SJCRH30 (cell line): ENCODE measurements around the gene SPRED2. TPM values are rescaled to one million over a fixed set of nuclear protein-coding genes. Genes with fewer than 3 reads are reported as not detected.

ENCODE experiments used
- DNase-seq, 2 experiments: peaks; one replicate each; pipeline ENCODE4 v3.0.0-alpha.2; 2015 to 2020
- H3K27ac ChIP-seq: fragments of 250-450 bp; sonication (Bioruptor Pico); 2 replicates; pipeline ENCODE4 v1.5.1; 2020; ENCODE audit warnings: mild to moderate bottlenecking, moderate library complexity
- H3K27me3 ChIP-seq: fragments of 250-450 bp; sonication (Bioruptor Pico); 2 replicates; pipeline ENCODE4 v1.5.1; 2020; ENCODE audit warnings: mild to moderate bottlenecking, moderate library complexity
- H3K36me3 ChIP-seq: fragments of 250-450 bp; sonication (Bioruptor Pico); 2 replicates; pipeline ENCODE4 v1.5.1; 2020; ENCODE audit warnings: mild to moderate bottlenecking, moderate library complexity
- H3K4me1 ChIP-seq: fragments of 250-450 bp; sonication (Bioruptor Pico); 2 replicates; pipeline ENCODE4 v1.5.1; 2020; ENCODE audit warnings: mild to moderate bottlenecking, moderate library complexity
- H3K4me3 ChIP-seq: fragments of 250-450 bp; sonication (Bioruptor Pico); 2 replicates; pipeline ENCODE4 v1.5.1; 2020; ENCODE audit warnings: mild to moderate bottlenecking, moderate library complexity
- H3K9me3 ChIP-seq: fragments of 250-450 bp; sonication (Bioruptor Pico); replicated peaks from 2 replicates; pipeline ENCODE4 v1.5.1; 2020; ENCODE audit warnings: mild to moderate bottlenecking, moderate library complexity
- total RNA-seq: library from RNA; depleted of rRNA; stranded (reverse); fragments of >200 nt; shearing (Covaris generic); gene quantifications from 2 replicates; pipeline ENCODE4 v1.2.3, GENCODE V29; 2014

The SPRED2 gene
- total RNA-seq, 1 experiment from 2014 or later = 20.8 TPM

DNA sequence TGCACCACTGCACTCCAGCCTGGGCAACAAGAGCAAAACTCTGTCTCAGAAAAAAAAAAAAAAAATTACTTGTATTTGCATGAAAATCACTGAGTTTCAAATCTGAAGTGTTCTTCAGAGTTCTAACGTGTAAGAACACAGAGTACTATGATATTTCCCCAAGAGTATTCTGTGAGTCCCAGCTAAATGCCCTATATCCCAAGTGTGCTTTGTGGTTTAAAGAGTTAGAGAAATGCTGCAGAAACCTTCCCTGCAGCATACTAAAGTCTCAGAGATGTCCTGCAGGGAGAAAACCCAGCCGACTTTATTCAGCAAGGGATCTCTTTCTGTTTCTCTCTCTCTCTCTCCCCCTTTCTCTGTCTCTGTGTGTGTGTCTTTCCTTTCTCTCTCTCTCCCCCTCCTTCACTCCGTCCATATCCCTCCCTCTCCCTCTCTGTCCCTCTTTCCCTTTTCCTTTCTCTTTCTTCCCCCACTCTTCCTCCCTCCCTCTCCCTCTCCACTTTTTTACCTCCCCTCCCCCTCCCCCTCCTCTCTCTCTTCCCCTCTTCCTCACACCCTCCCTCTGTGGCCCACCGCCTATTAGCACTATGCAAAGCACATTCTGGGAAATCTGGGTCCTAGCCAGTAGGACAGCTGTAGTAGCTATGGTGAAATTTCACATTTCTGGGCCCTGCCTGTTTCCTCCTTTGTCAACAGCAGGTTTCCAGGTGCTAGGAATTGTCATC lies 150.6 kb downstream of the SPRED2 start:
- Histone ChIP-seq H3K27me3 (no peaks in the 10 kb centered on the region), H3K36me3 (no peaks in the 10 kb centered on the region), H3K27ac (no peak overlapping the region), H3K9me3 (no peaks in the 10 kb centered on the region), H3K4me1 (peaks cover 20% of the 10 kb centered on the region), H3K4me3 (no peak overlapping the region)
- DNase-seq = peak in 1 of 2 experiments; percentile 60

DNA sequence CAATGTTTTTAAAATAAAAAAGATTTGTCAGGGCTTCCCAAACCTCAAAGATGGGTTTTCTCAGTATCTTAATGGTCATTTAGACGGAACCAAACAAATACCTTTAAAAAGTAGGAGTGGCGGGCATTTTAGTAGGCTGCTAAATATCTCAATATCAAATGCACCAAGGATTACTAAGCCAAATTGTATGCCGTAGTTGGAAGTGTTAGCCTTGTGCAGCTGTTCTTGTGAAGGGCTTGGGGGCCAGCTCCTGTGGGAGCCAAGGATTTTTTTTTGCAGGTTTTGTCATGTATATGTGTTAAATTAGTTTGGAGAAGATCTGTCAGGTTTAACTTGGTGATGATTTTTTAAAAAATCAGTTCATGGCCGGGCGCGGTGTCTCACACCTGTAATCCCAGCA lies 152.6 kb downstream of the SPRED2 start:
- peak in 1 of 2 experiments; percentile 56 for DNase-seq
- peaks cover 20% of the 10 kb centered on the region for H3K4me1 ChIP-seq
- H3K4me3 ChIP-seq = peak overlapping the region; percentile 5; the same call in 1 of the 2 replicates
- H3K27me3 ChIP-seq = no peaks in the 10 kb centered on the region
- no peaks in the 10 kb centered on the region for H3K36me3 ChIP-seq
- H3K27ac ChIP-seq = no peak overlapping the region
- no peaks in the 10 kb centered on the region for H3K9me3 ChIP-seq

DNA sequence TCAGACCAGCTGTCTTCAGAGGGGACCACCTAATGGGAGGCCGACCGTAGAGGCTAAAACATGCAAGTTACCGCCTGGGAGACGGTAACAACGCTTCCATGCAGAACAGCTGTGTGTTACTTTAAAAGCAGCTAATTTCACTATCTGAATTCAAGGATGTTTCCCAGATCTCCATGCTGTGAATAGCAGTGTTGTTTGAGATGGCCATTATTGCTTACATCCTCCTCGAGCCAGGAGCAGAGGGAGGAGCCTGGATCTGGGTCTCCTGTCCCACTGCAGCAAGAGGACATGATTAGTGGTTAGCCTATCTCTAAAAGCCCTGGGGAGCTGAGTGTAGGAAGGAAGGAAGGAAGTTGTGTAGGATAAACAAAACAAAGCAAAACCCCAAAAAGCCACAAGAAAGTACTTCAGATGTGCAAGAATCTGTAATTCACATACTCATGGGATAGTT lies 153.8 kb downstream of the SPRED2 start:
- peak; percentile 62 to 83 for DNase-seq
- H3K27ac ChIP-seq = no peak overlapping the region
- H3K36me3 ChIP-seq = peaks cover under 1% of the 10 kb centered on the region; the same call in 1 of the 2 replicates
- peak overlapping the region; percentile 5; the same call in 1 of the 2 replicates for H3K4me3 ChIP-seq
- no peaks in the 10 kb centered on the region for H3K9me3 ChIP-seq
- peaks cover 20% of the 10 kb centered on the region for H3K4me1 ChIP-seq
- no peaks in the 10 kb centered on the region for H3K27me3 ChIP-seq

DNA sequence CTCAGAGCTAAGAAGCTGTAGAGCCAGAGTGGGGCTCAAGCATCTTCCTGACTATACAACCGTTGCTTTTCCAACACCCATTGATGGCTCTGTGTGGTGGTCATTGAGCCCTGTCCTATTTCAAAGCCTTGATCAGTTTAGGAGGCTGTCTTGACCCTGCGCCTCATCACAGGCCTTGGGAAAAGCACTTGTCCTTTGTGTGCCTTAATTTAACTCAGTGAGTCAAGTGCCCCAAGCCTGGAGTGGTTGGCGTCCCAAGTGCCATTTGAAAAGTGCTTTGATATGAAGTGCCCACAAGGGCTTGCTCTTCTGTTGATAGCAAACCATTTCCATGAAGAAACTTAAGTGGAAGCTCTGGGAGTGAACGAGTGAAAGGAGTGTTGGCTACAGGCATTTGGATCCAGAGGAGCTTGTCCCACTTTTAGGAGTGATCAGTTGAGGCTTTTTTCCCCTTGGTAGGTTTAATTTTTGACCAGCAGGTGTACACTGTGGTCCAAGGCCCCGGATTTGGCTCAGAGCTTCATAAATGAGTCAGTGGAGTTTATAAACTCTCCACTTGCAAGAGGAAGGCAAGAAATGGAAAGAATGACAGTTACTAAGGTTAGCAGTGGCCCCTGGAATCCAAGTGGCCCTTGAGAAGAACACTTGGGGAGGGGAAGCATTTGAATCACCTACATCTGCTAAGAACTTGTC lies 154.5 kb downstream of the SPRED2 start:
- H3K27me3 ChIP-seq = no peaks in the 10 kb centered on the region
- no peak for DNase-seq
- no peak overlapping the region for H3K27ac ChIP-seq
- peaks cover 20% of the 10 kb centered on the region for H3K4me1 ChIP-seq
- peaks cover 6% of the 10 kb centered on the region for H3K36me3 ChIP-seq
- no peak overlapping the region for H3K4me3 ChIP-seq
- no peaks in the 10 kb centered on the region for H3K9me3 ChIP-seq

DNA sequence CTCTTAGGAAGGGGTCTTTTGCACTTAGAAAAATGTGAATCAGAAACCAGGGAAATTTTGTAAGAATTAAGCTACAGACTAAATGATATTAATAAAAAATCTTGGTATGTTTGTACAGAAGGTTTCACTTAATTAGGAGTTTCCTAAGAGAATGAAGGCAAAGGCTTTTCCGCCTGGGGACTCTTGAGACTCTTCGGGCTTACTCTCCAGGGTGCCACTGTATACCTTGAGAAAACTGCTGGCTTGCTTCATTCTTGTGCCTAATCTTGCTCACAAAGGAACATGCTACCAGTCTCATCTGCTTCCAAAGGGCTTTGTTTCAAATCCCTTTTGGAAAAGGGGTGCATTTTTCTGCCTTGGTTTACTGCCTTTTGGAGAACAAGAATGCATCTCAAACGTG lies 155.3 kb downstream of the SPRED2 start:
- Histone ChIP-seq H3K36me3 (peaks cover 14% of the 10 kb centered on the region), H3K4me1 (peaks cover 20% of the 10 kb centered on the region), H3K27ac (no peak overlapping the region), H3K4me3 (no peak overlapping the region), H3K9me3 (no peaks in the 10 kb centered on the region), H3K27me3 (no peaks in the 10 kb centered on the region)
- no peak for DNase-seq

DNA sequence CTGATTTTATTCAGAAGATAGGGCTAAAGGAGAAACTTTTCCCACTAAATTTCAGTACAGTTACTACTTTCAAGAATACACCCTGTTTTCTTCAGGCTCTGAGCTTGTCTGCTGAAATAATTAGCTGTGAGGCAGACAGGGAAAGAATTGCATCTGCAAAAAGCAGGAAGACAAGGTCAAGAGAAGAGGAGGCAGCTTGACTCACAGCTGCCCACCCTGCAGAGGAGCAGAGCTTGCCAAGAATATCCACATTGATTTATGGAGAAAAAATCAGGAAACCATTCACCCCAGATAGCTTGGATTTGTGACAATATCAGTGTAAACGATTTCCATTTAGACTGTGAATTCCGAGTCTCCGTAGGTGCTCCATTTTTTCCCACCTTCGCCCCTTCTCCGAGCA lies 155.8 kb downstream of the SPRED2 start:
- H3K9me3 ChIP-seq = no peaks in the 10 kb centered on the region
- H3K4me3 ChIP-seq = no peak overlapping the region
- DNase-seq = no peak
- no peaks in the 10 kb centered on the region for H3K27me3 ChIP-seq
- peaks cover 20% of the 10 kb centered on the region for H3K4me1 ChIP-seq
- no peak overlapping the region for H3K27ac ChIP-seq
- H3K36me3 ChIP-seq = peaks cover 20% of the 10 kb centered on the region

DNA sequence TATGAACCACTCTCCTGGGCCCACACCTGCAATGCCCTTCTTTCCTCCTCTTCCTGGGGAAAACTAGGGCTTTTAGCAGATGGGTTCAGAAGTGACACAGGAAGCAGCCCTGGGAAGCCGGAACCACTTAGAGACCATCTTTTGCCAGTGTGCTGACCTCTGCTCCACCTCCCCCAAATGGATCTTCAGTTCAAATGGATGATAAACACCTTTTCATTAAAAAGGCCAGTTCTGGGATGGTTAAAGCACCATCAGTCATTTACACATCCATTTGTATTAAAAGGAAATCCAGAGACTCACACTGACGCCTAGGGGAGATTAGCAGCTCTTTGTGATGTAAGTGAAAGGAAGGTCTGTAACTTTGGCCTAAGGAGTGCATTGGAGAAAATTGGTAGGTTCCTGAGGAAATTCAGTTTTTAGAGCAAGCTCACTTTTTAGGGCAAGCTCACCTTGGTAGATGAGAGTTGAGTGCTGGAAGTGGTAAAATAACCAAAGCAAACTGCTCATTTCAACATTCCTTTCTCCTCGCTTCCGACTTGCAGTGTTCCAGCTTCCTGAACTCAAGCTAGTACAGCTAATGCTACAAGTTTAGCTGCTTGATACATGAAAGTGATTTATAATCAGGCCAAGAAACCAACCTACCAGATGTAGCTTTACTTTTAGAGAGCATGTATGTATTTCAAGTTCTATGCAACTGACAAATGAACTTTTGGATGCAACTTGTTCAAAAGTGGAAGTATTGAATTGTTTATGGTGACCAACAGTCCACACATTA lies 157.1 kb downstream of the SPRED2 start:
- DNase-seq = no peak
- no peaks in the 10 kb centered on the region for H3K27me3 ChIP-seq
- no peak overlapping the region for H3K27ac ChIP-seq
- peaks cover 25% of the 10 kb centered on the region for H3K36me3 ChIP-seq
- no peaks in the 10 kb centered on the region for H3K9me3 ChIP-seq
- peaks cover 20% of the 10 kb centered on the region for H3K4me1 ChIP-seq
- H3K4me3 ChIP-seq = no peak overlapping the region

DNA sequence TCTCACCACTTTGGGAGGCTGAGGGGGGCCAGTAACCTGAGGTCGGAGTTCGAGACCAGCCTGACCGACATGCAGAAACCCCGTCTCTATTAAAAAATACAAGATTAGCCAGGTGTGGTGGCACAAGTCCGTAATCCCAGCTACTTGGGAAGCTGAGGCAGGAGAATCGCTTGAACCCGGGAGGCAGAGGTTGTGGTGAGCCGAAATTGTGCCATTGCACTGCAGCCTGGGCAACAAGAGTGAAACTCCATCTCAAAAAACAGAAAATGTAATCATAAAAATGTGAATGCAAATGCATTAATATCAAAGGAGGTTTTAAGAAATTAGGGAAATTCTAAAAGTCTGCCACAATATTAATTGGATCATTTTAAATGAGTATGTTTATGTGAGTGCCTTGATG lies 159.1 kb downstream of the SPRED2 start:
- Histone ChIP-seq H3K4me1 (peaks cover 5% of the 10 kb centered on the region; the same call in 1 of the 2 replicates), H3K9me3 (no peaks in the 10 kb centered on the region), H3K36me3 (peaks cover 26% of the 10 kb centered on the region), H3K27ac (no peak overlapping the region), H3K4me3 (no peak overlapping the region), H3K27me3 (no peaks in the 10 kb centered on the region)
- DNase-seq = no peak

DNA sequence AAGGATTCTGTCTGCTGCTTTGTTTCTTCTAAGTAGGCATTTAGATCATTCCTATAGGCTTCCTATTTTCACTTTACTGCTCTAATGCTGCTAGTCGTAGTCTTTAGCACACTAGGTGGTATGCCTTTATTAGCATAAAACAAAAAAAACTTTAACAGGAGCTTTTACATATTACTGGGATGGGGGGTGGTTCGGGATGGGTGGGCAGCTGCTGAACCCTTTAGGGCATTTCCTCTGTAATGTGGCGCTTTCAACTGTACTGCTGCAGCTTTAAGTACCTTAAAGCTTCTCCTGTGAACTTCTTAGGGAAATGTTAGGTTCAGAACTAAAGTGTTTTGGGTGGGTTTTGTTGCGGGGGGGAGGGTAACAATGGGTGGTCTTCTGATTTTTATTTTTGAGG lies 163.4 kb downstream of the SPRED2 start:
- no peak for DNase-seq
- Histone ChIP-seq H3K9me3 (no peaks in the 10 kb centered on the region), H3K4me3 (no peak overlapping the region), H3K4me1 (no peaks in the 10 kb centered on the region), H3K36me3 (peaks cover 59% of the 10 kb centered on the region), H3K27ac (no peak overlapping the region), H3K27me3 (no peaks in the 10 kb centered on the region)

DNA sequence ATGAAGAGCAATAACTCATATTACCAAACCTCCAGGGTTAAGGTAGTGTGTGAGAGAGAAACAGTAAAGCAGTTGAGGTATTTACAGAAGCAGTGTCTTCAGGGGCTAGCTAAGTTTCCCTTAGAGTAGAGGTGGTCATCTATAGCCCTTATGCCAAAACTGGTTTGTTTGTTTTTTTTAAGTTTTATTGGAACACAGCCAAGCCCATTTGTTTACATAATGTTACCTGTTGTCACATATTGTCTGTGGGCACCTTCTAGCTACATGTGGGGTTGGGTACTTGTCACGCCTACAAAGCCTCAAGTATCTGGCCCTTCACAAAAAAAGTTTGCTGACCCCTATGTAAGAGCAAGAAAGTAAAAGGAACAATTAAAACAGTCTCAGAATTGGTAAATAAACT lies 165.4 kb downstream of the SPRED2 start:
- no peaks in the 10 kb centered on the region for H3K27me3 ChIP-seq
- no peaks in the 10 kb centered on the region for H3K9me3 ChIP-seq
- H3K27ac ChIP-seq = no peak overlapping the region
- H3K4me1 ChIP-seq = no peaks in the 10 kb centered on the region
- no peak for DNase-seq
- H3K4me3 ChIP-seq = no peak overlapping the region
- peaks cover 45% of the 10 kb centered on the region for H3K36me3 ChIP-seq

DNA sequence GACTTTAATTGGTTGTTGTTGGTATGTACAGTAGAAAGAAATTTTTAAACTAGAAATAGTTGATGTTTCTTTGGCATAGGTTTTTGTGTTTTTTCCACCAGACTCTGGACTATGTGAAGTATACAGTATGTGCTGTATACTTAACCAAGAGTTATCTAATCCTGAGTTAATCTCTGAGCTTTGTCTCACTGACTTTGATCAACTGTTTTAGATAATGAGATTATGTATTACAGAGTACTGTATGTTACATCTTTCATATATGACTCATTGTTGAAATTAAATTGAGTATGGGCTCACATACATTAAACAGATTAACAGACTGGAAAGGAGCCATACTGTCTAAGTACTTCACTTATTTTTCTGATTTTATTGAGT lies 166.7 kb downstream of the SPRED2 start:
- Histone ChIP-seq H3K9me3 (no peaks in the 10 kb centered on the region), H3K27ac (no peak overlapping the region), H3K36me3 (peaks cover 40% of the 10 kb centered on the region)

DNA sequence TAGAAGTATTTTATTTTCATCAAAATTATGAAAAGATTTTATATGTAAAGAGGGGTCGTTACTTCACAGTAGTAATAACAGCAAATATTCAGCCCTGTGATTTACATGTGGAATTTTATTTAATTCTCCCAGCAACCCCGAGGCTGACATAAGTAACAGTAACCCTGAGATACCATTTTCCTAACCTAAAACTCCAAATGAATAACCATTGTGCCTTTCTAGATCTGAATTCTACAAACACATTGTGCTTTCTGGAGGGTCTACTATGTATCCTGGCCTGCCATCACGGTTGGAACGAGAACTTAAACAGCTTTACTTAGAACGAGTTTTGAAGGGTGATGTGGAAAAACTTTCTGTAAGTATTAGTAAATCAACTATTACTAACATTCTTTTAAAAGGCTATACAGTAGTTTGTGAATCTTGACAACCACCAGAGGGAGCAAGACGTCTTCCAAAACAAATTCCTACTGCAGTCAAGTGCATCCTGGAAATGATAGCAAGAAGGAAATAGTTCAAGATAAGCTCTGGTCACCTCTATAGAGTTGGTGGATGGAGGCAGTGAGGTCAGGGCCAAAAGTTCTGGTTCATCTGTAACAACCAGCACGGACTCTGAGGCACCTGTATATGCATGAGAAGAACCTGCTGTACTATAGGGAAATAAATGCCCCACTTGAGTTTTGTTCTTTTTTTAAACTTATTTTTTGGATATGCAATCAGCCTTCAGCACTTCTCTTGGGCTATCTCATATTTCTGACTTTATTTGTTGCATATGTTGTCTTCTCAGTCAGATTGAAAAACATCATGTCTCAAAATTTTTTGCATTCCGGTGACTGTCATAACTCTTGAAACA lies 167.4 kb downstream of the SPRED2 start:
- no peaks in the 10 kb centered on the region for H3K9me3 ChIP-seq

More for the DNA sequence above, 166.7 kb downstream of the SPRED2 start:
- H3K4me3 ChIP-seq = no peak overlapping the region
- H3K27me3 ChIP-seq = no peaks in the 10 kb centered on the region
- DNase-seq = no peak
- no peaks in the 10 kb centered on the region for H3K4me1 ChIP-seq

DNA sequence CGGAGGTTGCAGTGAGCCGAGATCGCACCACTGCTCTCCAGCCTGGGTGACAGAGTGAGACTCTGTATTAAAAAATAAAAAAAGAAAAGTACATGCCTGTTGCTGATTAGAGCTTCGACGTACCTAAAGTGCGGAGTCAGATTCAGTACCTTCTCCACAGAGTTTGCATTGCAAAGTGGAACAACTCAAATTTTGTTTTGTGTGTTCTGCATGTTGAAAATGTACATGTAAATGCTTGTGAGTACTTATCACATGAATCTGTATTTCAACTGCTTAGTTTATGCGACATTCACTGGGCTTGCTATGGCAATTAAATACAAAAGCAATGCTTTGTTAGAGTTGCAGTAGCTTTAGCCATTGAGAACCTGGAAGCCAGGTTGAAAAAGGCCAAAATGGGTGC lies 168.4 kb downstream of the SPRED2 start:
- Histone ChIP-seq H3K9me3 (no peaks in the 10 kb centered on the region), H3K27me3 (no peaks in the 10 kb centered on the region), H3K27ac (no peak overlapping the region), H3K4me1 (no peaks in the 10 kb centered on the region), H3K36me3 (peaks cover 47% of the 10 kb centered on the region), H3K4me3 (no peak overlapping the region)
- no peak for DNase-seq

More for the DNA sequence above, 167.4 kb downstream of the SPRED2 start:
- Histone ChIP-seq H3K4me3 (no peak overlapping the region), H3K27ac (no peak overlapping the region), H3K4me1 (no peaks in the 10 kb centered on the region), H3K36me3 (peaks cover 41% of the 10 kb centered on the region), H3K27me3 (no peaks in the 10 kb centered on the region)
- peak; percentile 53 to 89 for DNase-seq

DNA sequence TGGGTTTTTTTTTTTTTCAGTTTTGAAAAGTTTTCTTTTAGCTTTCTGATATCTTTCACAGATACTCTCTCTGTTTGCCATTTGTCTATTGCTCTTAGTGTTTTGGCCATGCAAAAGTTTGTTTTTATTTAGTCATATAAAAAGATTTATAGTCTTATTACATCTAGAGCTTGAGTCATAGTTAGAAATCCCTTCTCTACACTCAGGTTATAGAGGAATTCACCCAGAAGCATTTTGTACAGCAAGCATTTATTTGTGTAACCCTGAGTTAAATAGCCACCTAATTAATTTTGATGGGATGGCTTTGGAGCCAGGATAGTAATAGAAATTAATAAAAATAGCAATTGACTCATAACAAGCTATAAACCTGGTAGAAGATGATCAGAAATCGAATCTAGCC lies 169.1 kb downstream of the SPRED2 start:
- H3K4me3 ChIP-seq = no peak overlapping the region
- H3K27me3 ChIP-seq = no peaks in the 10 kb centered on the region
- H3K36me3 ChIP-seq = peaks cover 46% of the 10 kb centered on the region
- no peaks in the 10 kb centered on the region for H3K4me1 ChIP-seq
- no peaks in the 10 kb centered on the region for H3K9me3 ChIP-seq
- no peak for DNase-seq
- no peak overlapping the region for H3K27ac ChIP-seq
